VCaP (cell line): ENCODE data around the gene ZHX3.
A peak's percentile ranks its signal among the peaks of the same experiment; 100 is the strongest.

Experiments used
- H3K27ac ChIP-seq: fragments of 450-650 bp; 2 replicates; pipeline ENCODE4 v1.5.1; 2017
- CTCF ChIP-seq: fragments of 450-650 bp; conservative IDR thresholded peaks from 2 replicates; pipeline ENCODE4 v1.5.1; 2017; ENCODE audit warnings: mild to moderate bottlenecking, moderate library complexity

ZHX3 gene

DNA sequence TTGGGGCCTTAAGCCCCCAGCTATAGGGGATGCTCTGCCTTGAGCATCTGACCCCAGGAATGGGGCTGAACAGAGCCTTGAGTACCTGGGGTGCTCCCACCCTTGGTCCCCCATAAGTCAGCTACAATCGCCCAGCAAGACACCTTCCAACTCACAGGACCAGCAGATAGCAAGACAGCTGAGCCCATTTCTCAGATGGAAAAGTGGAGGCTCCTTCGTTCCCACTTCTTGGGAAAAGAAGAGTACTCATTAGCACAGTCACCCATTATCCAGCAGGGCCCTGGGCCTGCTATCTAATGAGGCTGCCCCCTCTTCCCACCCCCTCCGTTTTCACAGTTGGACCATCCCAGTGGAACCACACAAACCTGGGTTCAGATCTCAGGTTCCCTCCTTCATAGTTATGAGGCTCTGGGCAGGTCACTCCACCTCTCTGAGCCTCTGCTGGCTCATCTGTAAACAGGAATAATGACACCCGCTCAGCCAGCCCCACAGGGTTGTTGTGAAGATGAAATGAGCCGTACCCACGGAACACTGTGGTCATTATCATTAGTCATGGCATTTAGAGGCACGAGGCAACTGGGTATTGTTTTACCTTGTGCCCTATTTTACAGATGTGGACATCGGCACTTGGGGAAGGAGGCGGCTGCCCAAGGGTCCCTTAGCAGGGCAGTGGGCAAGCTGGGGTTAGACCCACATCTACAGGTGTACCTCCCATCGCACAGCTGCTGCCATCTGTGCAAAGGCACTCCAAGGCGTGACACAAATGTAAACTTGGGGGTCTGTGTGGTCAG, 27.6 kb upstream of the ZHX3 start:
- TF ChIP-seq CTCF = no peak

DNA sequence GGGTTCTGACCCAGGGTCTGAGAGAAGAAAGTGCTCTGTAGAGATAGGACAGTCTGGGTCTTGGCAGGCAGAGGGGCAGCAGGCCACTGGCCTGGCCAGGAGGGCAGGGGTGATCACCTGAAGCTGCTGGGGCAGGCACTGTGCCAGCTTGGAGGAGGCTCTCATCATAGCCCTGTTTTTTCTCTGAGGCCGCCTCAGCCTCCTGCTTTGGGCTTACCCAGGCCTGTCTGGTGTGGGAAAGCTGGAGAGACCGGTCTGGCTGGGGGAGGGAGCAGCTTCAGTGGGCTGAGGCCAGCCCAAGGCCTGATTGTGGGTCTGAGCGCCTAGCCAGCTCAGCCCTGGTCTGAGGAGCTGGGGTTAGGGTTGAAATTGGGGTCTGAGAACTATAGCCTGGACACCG, 26.9 kb upstream of the ZHX3 start:
- no peak for TF ChIP-seq CTCF
- peak overlapping the region; percentile 55 for H3K27ac ChIP-seq

More for the DNA sequence above, 27.6 kb upstream of the ZHX3 start:
- peak overlapping the region; percentile 55 for H3K27ac ChIP-seq

GRCh38 chr20:41342474-41343464, 25.2 kb upstream of the ZHX3 start:
- no peak for TF ChIP-seq CTCF

DNA sequence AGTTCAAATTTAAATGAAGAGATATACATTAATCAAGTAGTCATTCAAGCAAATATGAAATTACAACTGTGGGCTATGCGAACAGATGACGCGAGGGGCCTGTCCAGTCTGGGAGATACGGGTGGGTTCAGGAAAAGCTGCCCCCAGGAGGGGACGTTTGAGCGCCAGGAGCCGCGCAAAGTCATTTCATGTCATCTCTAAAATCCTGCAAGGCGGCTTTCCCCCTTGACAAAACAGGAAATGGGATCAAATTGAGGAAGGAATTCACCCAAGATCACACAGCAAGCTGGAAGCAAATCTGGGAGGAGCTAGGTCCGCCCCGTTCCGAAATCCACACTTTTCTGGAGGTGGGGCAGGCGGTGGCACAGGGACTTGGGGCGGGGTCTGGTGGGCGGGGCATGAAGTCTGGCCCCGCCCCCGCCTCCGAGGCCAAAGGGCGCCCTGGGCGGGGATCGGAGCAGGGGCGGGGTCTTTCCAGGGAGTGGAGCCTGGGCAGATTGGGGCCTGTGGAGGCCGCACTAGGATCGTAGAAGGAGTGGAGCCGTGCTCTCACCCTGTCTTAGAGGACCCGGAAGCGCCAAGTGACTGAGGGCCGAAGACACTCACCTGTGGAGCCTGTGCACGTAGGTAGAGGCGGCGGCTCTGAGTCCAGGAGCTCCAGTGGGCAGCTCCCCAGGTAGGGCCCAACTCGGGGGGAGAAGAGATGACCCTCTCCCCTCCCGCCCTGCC, 23.0 kb upstream of the ZHX3 start, which contains the start of gene LPIN3:
Gene LPIN3, plus strand, starts transcription at position 495 of the 729 bp plus-strand sequence. CDS start 4,983 bp downstream, outside the sequence.
- peak within 1 kb of the TSS; percentile 82 for H3K27ac ChIP-seq
- TF ChIP-seq CTCF = peak; percentile 56

More at GRCh38 chr20:41342474-41343464, 25.2 kb upstream of the ZHX3 start:
- H3K27ac ChIP-seq = peak overlapping the region; percentile 82; the same call in 1 of the 2 replicates

- peak overlapping the region; percentile 82 for H3K27ac ChIP-seq
- peak; percentile 98 for TF ChIP-seq CTCF
Measured at GRCh38 chr20:41339957-41340326, 22.4 kb upstream of the ZHX3 start.

- H3K27ac ChIP-seq = no peak overlapping the region
- TF ChIP-seq CTCF = no peak
Measured at GRCh38 chr20:41336711-41337492, 19.4 kb upstream of the ZHX3 start.
